Loucy (cell line): Measurements from ENCODE around the gene ROPN1.
A peak's percentile ranks its signal among the peaks of the same experiment; 100 is the strongest.

ENCODE experiments used
- H2AFZ ChIP-seq: fragments of 200-600 bp; sonication (generic); 2 replicates; pipeline ENCODE4 v1.6.0; 2016; ENCODE audit warnings: antibody characterized with exemption, mild to moderate bottlenecking, low read length, moderate library complexity
- H3F3A ChIP-seq: fragments of 200-600 bp; 2 replicates; pipeline ENCODE4 v1.6.0; 2016; ENCODE audit warnings: antibody characterized with exemption, low read depth, mild to moderate bottlenecking
- H3K27me3 ChIP-seq: fragments of 200-600 bp; sonication (generic); 2 replicates; pipeline ENCODE4 v1.6.1; 2014; ENCODE audit warnings: low read length, mild to moderate bottlenecking; ENCODE audit not compliant: insufficient read depth, poor library complexity, severe bottlenecking
- H3K36me3 ChIP-seq: fragments of 200-600 bp; sonication (generic); 2 replicates; pipeline ENCODE4 v1.6.1; 2016; ENCODE audit warnings: low read length; ENCODE audit not compliant: insufficient read depth
- H3K4me1 ChIP-seq: fragments of 200-600 bp; sonication (generic); 2 replicates; pipeline ENCODE4 v1.5.1; 2014; ENCODE audit warnings: low read length, mild to moderate bottlenecking; ENCODE audit not compliant: insufficient read depth, poor library complexity, severe bottlenecking
- H3K4me2 ChIP-seq: fragments of 200-600 bp; sonication (generic); 2 replicates; pipeline ENCODE4 v1.6.0; 2014; ENCODE audit warnings: antibody characterized with exemption, low read length, low read depth, mild to moderate bottlenecking; ENCODE audit not compliant: poor library complexity, severe bottlenecking
- H3K4me3 ChIP-seq: fragments of 200-600 bp; sonication (generic); 2 replicates; pipeline ENCODE4 v1.5.1; 2014; ENCODE audit warnings: low read length, mild to moderate bottlenecking, mixed read lengths; ENCODE audit not compliant: poor library complexity, severe bottlenecking
- H3K79me2 ChIP-seq: fragments of 200-600 bp; sonication (generic); 2 replicates; pipeline ENCODE4 v1.6.1; 2014; ENCODE audit warnings: low read length; ENCODE audit not compliant: insufficient read depth
- H3K9ac ChIP-seq: fragments of 200-600 bp; sonication (generic); 2 replicates; pipeline ENCODE4 v1.6.0; 2014; ENCODE audit warnings: mild to moderate bottlenecking, low read depth, low read length, moderate library complexity; ENCODE audit not compliant: poor library complexity, severe bottlenecking
- H3K9me2 ChIP-seq: fragments of 200-600 bp; sonication (generic); replicated peaks from 2 replicates; pipeline ENCODE4 v1.6.1; 2016; ENCODE audit warnings: low read depth, low read length, mixed read lengths
- H3K9me3 ChIP-seq: fragments of 200-600 bp; sonication (generic); 2 replicates; pipeline ENCODE4 v1.6.1; 2014; ENCODE audit warnings: mild to moderate bottlenecking, antibody characterized with exemption, low read length, low read depth; ENCODE audit not compliant: insufficient read depth
- H4K20me1 ChIP-seq: fragments of 200-600 bp; sonication (generic); 2 replicates; pipeline ENCODE4 v1.6.0; 2014; ENCODE audit warnings: antibody characterized with exemption, low read length, mild to moderate bottlenecking; ENCODE audit not compliant: insufficient read depth, poor library complexity, severe bottlenecking
- EZH2phosphoT487 ChIP-seq: fragments of 200-600 bp; IDR thresholded peaks from 2 replicates; pipeline ENCODE4 v1.6.1; 2018; ENCODE audit warnings: antibody characterized with exemption, mild to moderate bottlenecking, moderate library complexity, borderline replicate concordance
- TF ChIP-seq, protein P1 (sequence below): fragments of 200-600 bp; sonication (generic); conservative IDR thresholded peaks from 2 replicates; pipeline ENCODE4 v1.5.1; 2014; ENCODE audit warnings: mild to moderate bottlenecking, antibody characterized with exemption, low read length

Gene ROPN1

GRCh38 chr3:123960781-123961507 is 31.0 kb downstream of the ROPN1 start, which contains the start of gene CCDC14:
CCDC14 (minus strand) TSS chr3:123961229; CDS start chr3:123961173, 56 bp downstream.
- Histone ChIP-seq H3K36me3 (no peaks in the 10 kb centered on the region), H3K79me2 (peaks cover 38% of the 10 kb centered on the region), H3K4me2 (peak within 1 kb of the TSS; percentile 88), H3K4me1 (peaks cover 34% of the 10 kb centered on the region), H3K9me2 (no peaks in the 10 kb centered on the region), H3K9me3 (no peaks in the 10 kb centered on the region), H3K27me3 (no peaks in the 10 kb centered on the region), H3K4me3 (peak within 1 kb of the TSS; percentile 80), H3K9ac (peak within 1 kb of the TSS; percentile 96), H3F3A (no peaks in the 10 kb centered on the region), H2AFZ (peak within 1 kb of the TSS; percentile 94), H4K20me1 (no peaks in the 10 kb centered on the region)
- TF ChIP-seq EZH2phosphoT487: no peak
- TF ChIP-seq, protein P1, sequence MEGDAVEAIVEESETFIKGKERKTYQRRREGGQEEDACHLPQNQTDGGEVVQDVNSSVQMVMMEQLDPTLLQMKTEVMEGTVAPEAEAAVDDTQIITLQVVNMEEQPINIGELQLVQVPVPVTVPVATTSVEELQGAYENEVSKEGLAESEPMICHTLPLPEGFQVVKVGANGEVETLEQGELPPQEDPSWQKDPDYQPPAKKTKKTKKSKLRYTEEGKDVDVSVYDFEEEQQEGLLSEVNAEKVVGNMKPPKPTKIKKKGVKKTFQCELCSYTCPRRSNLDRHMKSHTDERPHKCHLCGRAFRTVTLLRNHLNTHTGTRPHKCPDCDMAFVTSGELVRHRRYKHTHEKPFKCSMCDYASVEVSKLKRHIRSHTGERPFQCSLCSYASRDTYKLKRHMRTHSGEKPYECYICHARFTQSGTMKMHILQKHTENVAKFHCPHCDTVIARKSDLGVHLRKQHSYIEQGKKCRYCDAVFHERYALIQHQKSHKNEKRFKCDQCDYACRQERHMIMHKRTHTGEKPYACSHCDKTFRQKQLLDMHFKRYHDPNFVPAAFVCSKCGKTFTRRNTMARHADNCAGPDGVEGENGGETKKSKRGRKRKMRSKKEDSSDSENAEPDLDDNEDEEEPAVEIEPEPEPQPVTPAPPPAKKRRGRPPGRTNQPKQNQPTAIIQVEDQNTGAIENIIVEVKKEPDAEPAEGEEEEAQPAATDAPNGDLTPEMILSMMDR: no peak

- H3K9me3 ChIP-seq: no peaks in the 10 kb centered on the region
- no peaks in the 10 kb centered on the region for H3K27me3 ChIP-seq
- H3K4me3 ChIP-seq: no peak overlapping the region
- H4K20me1 ChIP-seq: no peaks in the 10 kb centered on the region
- H2AFZ ChIP-seq: no peak overlapping the region
- H3F3A ChIP-seq: no peaks in the 10 kb centered on the region
- H3K4me1 ChIP-seq: peaks cover 39% of the 10 kb centered on the region
- H3K36me3 ChIP-seq: peaks cover 11% of the 10 kb centered on the region; the same call in 1 of the 2 replicates
- H3K9ac ChIP-seq: no peak overlapping the region
- peak overlapping the region; percentile 9 for H3K4me2 ChIP-seq
- H3K9me2 ChIP-seq: no peaks in the 10 kb centered on the region
- peaks cover 16% of the 10 kb centered on the region for H3K79me2 ChIP-seq
- TF ChIP-seq EZH2phosphoT487: no peak
Observed at GRCh38 chr3:123953735-123954134, 38.2 kb downstream of the ROPN1 start.

DNA sequence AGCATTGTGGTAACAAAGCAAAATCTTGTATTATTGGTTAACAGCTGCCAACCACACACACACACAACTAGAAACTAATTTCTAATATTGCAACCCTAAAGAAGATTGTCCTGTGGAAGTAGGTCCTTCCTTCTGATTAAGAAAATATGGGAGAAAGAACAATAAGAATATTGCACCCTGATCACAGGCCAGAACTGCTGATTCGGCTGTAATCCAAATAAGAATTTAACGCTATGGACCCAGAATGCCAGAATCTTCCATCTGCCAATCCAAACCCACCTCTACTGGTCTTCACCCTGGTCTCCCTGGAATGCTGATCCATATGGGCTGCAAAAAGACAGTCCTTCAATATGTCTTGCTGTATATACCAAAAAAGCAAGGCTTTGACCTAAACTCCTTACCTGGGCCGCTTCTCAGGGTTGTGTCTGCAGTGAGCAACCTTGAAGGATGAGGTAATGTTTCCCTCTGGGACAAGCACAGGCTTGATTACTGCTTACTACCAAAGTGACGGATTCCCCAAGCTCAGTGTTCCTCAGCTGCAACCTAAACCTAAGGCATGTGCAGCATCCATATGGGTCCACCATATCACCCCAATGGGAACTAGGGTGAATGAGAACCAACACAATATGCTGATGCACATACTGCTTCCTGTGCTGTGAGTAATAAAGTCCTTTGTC is 38.9 kb downstream of the ROPN1 start:
- H3K79me2 ChIP-seq: peaks cover 8% of the 10 kb centered on the region
- H3K9me3 ChIP-seq: no peaks in the 10 kb centered on the region
- H3K27me3 ChIP-seq: no peaks in the 10 kb centered on the region
- peaks cover 31% of the 10 kb centered on the region for H3K4me1 ChIP-seq
- no peaks in the 10 kb centered on the region for H3F3A ChIP-seq
- H3K4me2 ChIP-seq: peak overlapping the region; percentile 9
- peaks cover 16% of the 10 kb centered on the region; the same call in 1 of the 2 replicates for H3K36me3 ChIP-seq
- no peak overlapping the region for H3K4me3 ChIP-seq
- H3K9ac ChIP-seq: no peak overlapping the region
- TF ChIP-seq EZH2phosphoT487: no peak
- TF ChIP-seq, protein P1: no peak
- no peaks in the 10 kb centered on the region for H3K9me2 ChIP-seq
- H4K20me1 ChIP-seq: no peaks in the 10 kb centered on the region
- no peak overlapping the region for H2AFZ ChIP-seq
